Measurements from ENCODE around the gene NMT2. TPM values are rescaled to one million over a fixed set of nuclear protein-coding genes. Genes with fewer than 3 reads are reported as not detected.

NMT2 gene
- total RNA-seq, 4 donors from 2014 or later: 57.5 to 102 (median 76.6) TPM

- no peak for TF ChIP-seq CTCF (IDR thresholded peaks at IDR 0.05; ENCODE audit: low read depth)
Measured at GRCh38 chr10:15137636-15138035, 30.9 kb downstream of the NMT2 start.

GRCh38 chr10:15137036-15137359 lies 31.5 kb downstream of the NMT2 start:
- no peak for TF ChIP-seq CTCF (IDR thresholded peaks at IDR 0.05; ENCODE audit: low read depth)

GRCh38 chr10:15136129-15137035 lies 32.1 kb downstream of the NMT2 start:
- no peak for TF ChIP-seq CTCF (IDR thresholded peaks at IDR 0.05; ENCODE audit: low read depth)

GRCh38 chr10:15131330-15131729 lies 37.2 kb downstream of the NMT2 start:
- TF ChIP-seq CTCF (IDR thresholded peaks at IDR 0.05; ENCODE audit: low read depth): no peak

- TF ChIP-seq CTCF (IDR thresholded peaks at IDR 0.05; ENCODE audit: low read depth): no peak
Measured at GRCh38 chr10:15124908-15125307, 43.6 kb downstream of the NMT2 start.

GRCh38 chr10:15124190-15124589 lies 44.3 kb downstream of the NMT2 start:
- TF ChIP-seq CTCF (IDR thresholded peaks at IDR 0.05; ENCODE audit: low read depth): no peak

GRCh38 chr10:15123749-15124184 lies 44.7 kb downstream of the NMT2 start:
- TF ChIP-seq CTCF (IDR thresholded peaks at IDR 0.05; ENCODE audit: low read depth): no peak

Data from subcutaneous adipose tissue (tissue), 4 donors.